GOT3 (cell line): ENCODE measurements around the gene MUC21.

Experiments used
- DNase-seq: peaks from one replicate; lab custom pipeline; 2025; ENCODE audit warnings: mixed read lengths; lab: John Stamatoyannopoulos, UW

Gene MUC21

GRCh38 chr6:30983439-30983838 lies at the start of gene MUC21:
Gene MUC21 (plus strand): TSS chr6:30983718. CDS start chr6:30983959, 241 bp downstream.
- no peak for DNase-seq

GRCh38 chr6:30935018-30935417 lies 48.5 kb upstream of the MUC21 start:
- DNase-seq, result no peak

DNA sequence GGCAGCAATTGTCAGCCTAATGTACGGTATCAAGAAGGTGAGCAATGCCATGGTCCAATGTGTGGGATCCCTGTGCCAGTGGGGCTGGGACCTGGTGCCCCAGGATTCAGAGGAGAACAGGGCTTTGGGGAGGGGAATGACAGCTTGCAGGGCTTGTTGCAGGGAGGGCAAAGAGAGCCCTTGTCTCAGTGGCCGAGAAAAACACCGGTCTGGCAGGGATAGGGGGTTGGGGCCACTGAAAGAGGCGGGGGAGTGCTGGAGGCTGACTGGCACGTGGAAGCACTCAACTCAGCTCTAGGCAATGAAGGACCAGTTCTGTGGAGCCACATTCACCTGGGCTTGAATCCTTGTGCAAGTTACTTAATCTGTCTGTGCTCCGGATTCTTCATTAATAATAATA lies 46.3 kb upstream of the MUC21 start:
- DNase-seq, result no peak

DNA sequence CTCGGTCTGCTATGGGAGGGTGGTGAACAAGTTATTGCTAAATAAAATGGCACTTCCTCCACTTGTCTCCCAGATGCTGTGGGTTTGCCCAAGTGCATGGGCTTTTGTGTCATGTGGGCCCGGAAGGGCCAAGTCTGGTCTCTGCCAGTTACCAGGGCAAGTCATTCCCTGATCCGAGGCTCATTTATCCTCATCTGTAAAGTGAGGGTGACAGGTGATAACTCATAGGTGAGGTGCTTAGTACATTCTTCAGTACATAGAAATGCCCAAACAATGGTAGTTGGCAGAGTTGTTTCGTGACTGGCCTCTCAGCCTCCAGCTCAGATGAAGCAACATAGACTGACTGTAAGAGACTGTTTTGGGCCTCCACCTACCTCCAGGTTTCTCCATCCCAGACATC lies 44.8 kb upstream of the MUC21 start:
- DNase-seq, result no peak

DNA sequence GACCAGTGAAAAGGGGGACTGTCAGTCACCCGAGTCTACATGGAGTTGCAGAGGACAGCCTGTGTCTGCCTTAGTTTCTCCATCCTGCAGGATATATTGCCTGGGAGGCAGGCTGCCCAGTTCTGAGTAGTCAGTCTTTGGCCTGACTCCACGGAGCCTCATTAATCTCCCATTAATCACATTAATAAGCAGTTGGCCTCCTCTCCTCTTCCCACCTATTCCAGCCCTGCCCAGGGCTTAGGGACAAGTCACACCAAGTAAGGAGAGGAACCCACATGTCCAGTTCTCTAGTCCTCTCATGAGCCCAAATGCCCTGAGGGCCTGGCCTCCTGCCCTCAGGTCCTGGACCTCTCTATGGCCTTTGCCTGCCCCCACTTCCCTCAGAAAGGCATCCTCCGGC lies 44.0 kb upstream of the MUC21 start:
- no peak for DNase-seq

DNA sequence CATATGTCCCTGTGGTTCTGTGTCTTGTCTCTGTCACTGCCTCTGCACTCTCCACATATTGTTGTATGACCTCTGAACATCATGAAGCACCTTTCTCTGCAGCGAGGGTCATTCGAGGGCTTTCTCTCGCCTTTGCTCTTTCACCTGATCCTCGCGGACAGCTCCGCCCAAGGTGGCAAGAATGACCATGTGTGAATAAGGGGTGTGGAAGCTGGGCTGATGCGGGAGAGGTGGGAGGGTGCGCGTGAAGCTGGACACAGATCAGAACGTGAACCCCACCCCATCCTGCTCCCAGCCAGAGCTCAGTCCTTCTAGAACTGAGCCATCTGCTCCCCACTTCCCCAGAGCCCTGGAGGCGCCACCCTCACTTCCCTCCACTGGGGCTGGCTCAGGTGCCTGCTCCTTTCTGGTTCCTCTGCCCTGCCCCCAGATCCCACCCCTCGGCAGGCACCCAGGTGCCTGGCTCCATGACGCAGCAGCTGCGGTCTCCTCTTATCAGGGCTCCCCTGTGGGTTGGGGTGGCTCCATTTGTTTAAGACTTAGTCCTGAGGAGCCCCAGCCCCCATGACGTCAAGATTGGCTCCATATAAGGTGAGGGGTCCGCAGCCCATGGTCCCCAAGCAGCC lies 43.0 kb upstream of the MUC21 start, which contains the start of gene MUCL3:
Gene MUCL3, plus strand, starts transcription at position 613 of the 626 bp plus-strand sequence. CDS start 27 bp downstream, outside the sequence.
- DNase-seq, result no peak

- no peak for DNase-seq
Measured at GRCh38 chr6:30942338-30943060, 41.0 kb upstream of the MUC21 start.

DNA sequence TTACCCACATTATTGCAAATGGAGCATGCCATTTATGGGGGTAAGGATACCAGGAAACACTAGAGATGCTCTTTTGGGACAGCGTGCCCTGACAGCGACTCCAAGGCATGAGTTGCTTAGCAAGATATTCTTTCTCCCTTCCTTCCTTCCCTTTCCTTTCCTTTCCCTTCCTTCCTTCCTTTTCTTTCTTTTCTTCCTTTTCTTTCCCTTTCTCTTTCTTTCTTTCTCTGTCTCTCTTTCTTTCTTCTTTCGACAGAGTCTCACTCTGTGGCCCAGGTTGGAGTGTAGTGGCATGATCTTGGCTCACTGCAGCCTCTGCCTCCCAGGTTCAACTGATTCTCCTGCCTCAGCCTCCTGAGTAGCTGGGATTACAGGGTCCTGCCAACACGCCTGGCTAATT lies 39.5 kb upstream of the MUC21 start:
- no peak for DNase-seq

DNA sequence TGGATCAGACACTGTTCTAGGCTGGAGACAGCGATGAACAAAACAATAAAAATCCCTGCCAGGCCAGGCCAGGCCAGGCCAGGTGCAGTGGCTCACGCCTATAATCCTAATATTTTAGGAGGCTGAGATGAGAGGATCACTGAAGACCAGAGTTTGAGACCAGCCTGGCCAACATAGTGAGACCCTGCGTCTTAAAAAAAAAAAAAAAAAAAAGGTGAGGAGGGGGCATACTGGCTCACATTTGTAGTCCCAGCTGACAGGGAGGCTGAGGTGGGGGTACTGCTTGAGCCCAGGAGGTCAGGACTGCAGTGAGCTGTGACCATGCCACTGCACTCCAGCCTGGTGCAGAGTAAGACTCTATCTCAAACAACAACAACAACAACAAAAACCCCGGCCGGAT lies 38.2 kb upstream of the MUC21 start:
- DNase-seq, result no peak

DNA sequence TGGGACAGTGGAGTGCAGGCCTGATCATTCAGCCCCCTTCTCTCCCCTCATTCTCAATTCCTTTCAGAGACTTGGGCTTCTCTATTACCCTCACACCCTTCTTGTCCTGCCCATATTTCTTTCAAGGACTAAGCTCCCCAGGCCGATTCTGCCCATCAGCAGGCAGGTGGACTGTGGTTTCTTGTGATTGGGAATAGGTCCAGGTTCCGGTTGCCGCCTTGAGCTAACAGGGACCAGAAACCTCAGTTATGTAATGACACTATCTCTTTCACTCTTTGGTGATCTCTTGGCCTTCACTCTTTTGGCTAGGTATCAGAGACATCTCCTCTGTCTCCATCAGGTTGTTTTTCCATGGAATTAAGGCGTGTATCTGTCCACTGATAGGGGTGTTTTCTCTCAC lies 36.3 kb upstream of the MUC21 start:
- DNase-seq, result no peak

DNA sequence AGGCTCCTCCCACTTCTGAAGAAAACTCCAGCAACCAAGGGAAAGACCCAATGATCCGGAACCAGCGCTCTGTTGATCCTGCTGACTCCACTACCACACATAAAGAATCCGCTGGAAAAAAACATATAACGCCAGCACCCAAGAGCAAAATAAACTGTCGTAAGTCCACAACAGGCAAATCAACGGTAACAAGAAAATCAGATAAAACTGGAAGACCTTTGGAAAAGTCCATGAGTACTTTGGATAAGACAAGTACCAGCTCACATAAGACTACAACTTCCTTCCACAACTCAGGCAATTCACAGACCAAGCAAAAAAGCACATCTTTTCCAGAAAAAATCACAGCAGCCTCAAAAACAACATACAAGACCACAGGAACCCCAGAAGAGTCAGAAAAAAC lies 34.7 kb upstream of the MUC21 start:
- DNase-seq, result no peak

GRCh38 chr6:30951907-30952469 lies 31.5 kb upstream of the MUC21 start:
- DNase-seq, result no peak

DNA sequence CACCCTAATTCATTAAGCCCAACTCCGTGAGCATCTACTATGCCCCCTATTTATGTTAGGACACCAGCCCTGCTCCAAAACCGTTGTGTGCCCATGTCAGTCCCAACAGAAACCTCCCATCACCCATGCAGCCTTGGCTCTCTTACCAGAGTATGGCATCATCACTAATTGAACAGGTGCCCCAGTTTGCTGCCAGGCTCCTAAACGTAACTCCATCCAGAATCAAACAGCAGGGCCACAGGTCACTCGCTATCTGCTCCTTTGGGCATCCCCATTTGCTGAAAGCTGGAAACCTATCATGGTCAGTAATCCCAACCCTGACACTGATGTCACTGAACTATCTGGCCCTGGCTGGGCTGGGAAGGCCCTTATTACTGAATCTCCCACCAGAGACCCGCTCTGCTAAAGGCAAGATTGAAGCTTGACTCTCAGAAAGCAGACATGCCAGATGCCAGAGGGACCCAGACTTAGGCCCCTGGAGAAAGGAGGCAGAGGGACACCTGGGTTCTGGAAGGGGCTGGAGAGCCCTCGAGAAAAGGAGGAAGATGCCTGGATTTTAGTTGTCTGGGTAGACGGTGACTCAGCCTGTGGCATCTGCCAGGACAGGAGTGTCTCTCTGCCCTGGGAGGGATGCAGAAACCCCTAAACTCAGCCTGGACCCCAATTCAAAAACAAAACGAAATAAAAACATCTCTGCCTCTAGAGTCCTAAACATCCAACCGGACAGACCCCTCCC lies 28.7 kb upstream of the MUC21 start:
- DNase-seq, result no peak

DNA sequence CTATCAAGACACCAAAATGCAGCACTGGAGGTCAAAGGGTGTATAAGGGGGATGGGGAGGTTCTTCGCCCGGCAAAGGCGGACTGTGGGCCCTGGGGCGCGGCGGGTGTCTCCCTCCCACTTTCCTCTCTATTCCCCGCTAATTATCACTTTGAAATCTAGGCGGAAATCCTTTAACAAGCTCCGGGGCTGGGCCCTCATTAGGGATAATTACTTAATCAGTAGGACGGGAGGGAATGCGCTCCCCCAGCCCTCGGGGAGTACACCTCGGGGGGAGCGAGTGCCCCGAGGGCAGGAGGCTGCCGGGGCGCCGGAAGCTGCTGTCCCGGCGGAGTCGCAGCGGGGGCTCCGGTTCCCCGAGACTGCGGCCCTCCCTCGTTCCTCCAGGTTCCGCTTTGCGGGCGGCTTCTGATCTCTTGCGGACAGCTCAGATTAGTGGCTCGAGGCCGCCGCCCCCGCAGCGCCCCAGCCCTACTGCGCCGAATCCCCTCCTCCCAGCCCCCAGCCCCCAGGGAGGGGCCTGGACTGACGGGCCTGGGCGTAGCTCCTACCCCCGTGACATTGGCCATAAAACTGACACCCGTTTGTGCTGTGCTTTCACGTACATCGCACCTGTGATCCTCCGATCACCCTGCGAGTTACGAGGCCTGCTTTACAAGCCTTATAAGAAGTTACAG lies 28.0 kb upstream of the MUC21 start:
- DNase-seq, result no peak

DNA sequence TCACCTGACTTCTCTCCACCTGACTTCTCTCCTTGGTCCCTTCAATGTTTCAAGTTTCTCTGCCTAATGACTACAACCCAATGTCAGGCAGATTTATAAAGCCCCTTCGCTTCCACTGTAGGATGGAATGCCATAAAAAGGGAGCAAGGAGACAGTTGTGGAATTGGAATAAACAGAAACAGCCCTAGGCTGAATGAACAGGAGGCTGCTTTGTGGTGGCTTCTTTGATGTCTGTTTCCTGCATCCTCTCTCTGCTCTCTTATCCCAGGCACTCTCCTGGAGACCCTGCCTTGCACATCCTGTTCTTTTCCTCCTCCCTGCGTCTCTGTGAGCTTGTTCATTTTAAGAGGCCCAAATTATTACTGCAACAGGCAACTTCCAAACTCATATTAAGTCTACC lies 25.8 kb upstream of the MUC21 start:
- no peak for DNase-seq

GRCh38 chr6:30960907-30961673 lies 22.4 kb upstream of the MUC21 start:
- no peak for DNase-seq

DNA sequence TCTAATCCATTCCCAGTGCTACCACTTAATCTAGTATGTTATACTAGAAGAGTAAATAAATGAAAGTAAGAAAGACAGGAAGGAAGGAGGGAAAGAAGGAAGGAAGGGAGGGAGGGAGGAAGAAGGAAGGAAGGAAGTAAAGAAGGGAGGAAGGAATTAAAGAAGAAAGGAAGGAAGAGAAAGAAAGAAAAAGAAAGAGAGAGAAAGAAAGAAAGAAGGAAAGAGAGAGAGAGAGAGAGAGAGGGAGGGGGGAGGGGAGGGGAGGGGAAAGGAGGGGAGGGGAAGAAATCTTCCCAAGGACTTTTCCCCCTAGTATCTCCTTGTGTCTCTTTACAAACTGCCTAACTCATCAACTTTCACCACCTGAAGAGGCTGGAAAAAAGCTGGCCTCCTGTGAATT lies 20.8 kb upstream of the MUC21 start:
- DNase-seq, result no peak

DNA sequence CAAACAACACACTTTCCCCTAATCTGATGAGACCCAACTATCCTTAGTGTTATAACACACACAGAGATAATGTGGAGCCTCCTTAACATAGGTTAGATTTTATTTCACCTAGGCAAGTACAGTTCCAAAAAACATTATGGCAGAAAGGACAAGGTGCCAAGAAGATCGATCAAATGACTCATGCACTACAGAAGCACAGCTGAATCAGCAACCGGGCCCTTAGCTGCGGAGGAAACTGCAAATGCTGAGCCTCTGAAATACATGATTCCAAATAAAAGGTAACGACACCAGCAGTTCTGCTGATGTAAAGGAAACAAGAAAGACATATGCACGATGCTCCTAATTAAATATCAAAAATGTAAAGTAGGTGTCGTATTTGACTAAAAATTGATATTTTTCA lies 19.9 kb upstream of the MUC21 start:
- no peak for DNase-seq

GRCh38 chr6:30964075-30964474 lies 19.4 kb upstream of the MUC21 start:
- DNase-seq, result no peak

DNA sequence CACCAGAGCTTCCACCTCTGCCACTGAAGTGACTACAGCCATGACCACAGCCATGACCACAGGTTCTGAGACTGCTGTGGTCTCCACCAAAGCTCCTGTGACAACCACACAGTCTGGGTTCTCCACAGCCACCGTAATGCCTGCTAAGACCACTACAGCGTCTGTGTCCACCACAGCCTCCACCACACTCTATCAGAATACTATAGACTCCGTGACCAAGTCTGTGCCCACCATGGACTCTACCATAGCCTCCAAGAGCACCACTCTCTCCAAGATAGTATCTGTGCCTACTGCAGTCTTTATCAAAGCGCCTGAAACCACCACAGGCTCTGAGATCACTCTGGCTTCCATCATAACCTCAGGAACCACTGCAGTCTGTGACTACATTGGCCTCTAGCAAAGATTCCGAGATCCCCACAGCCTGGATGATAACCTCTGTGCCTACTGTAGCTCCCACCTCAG lies 18.3 kb upstream of the MUC21 start:
- no peak for DNase-seq

- DNase-seq, result no peak
Measured at GRCh38 chr6:30966154-30966553, 17.4 kb upstream of the MUC21 start.
